ENCODE results near the gene PEX5. TPM values are rescaled to one million over a fixed set of nuclear protein-coding genes. Genes with fewer than 3 reads are reported as not detected.
"Not testable (repeated sequence)": the region's sequence is repeated elsewhere in the genome, so short reads cannot be mapped to it uniquely, and the experiment has no call there.

Gene PEX5
- total RNA-seq, 1 donor from 2014 or later = 37.1 TPM

DNA sequence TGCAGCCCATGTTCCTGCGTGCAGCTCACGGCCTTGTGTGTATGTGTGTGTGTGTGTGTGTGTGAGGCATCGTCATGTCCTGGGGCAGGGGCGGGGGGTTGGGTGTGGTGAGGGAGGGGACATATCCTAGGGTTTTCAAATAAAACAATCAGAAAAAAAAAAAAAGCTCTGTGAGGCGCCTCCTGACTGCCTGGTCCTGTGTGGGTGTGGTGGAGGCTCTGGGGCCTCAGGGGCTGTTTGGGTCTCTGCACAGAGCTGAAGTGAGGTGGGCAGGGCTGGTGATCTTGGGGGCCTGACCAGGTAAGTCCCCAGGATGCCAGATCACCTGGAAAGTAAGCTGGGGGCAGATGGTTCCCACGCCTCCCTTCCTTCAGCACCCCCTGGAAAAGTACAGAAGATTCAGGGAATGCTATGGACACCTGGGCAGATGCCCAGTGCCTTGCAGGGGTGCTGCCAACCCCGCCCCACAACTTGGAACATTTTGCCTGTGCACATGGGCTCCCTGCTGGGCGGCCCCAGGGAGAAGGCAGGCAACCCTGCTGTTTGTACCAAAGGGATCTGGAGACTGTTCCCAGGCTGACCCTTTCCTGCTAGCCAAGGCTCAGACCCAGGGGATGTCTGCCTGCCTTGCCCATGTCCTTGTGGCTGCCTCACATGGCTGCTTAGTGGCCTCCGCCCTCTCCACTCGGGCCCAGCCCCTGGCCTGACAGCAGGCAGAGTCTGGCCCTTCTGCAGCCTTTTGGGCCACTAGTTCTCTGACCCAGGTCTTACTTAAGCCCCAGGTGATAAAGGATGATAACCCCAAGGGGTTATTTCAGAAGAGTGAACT, 30.5 kb upstream of the PEX5 start:
- intact Hi-C loops (cut with micrococcal nuclease) = no loop called here
- DNase-seq (no peak), ATAC-seq (no peak)

DNA sequence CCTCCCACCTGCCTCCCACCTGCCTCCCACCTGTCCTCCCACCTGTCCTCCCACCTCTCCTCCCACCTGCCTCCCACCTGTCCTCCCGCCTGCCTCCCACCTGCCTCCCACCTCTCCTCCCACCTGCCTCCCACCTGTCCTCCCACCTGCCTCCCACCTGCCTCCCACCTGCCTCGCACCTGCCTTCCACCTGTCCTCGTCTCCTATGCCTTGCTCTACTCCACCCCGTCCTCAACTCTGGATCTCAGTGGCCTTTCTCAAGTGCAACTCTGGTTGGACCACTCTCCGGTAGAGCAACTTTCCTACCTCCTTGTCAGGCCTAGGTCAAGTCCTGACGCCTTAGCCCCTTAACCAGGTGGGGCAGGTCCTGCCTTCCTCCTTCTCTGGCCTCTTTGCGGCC, 29.3 kb upstream of the PEX5 start:
- ATAC-seq = no peak
- intact Hi-C loops (cut with micrococcal nuclease) = no loop called here
- DNase-seq = no peak

DNA sequence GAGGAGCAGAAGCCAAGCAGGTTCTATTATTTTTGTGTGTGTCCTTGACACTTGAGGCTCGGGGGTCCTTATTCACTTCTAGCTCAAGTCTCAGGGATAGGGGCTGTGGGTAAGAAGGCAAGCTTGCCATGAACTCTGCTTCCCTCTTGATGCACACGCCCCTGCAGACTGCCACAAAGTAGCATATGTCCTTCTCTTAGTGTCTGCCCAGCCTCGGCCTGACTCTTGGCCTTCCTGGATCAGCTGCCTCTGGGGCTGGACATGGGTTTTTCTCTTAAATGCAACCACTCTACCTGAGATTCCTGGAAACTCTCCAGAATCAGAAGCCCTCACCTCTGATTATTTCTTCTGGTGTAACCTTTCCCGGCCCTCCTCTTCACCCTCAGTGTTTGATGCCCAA, 28.2 kb upstream of the PEX5 start:
- no peak for DNase-seq
- no peak for ATAC-seq
- intact Hi-C loops (cut with micrococcal nuclease) = no loop called here

DNA sequence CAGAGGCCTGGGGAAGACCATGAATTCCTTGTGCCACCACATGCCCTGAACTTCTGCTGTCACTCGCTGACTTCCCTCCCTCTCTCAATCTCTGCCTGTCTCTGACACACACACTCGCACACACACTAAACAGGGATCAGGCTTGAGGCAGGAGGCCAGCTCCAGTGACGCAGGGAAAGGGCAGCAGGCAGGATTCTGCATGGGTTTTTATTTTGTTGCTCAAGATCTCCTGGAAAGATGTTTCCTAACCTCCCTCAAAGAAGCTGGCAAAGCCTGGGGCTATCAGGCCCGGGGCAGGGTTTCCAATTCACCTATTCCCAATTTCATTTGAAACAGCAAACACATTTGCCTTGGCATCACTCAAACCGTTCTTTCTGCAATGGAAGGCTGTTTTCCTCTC, 27.7 kb upstream of the PEX5 start:
- ATAC-seq (no peak), DNase-seq (no peak)
- intact Hi-C loops (cut with micrococcal nuclease) = no loop called here

DNA sequence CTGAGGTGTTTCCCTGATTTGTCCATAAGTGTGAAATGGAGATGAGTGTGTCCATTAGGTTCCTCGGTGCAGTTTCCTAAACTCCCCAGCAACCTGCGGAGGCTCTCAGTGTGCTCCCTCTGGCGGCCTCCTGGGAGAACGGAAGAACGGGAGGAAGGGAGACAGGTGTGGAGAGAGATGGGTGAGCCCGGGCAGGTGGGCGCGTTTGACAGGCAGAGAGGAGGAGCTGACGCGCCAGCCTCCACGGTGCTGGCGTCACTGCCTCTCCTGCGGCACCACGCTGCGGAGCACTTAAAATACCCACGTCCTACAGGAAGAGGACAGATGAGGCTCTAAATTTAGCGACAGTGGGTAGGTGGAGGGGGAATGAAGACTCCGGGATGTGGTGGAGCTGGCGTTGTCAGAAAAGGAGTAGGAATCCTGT, 26.8 kb upstream of the PEX5 start:
- DNase-seq (peak; percentile 44), ATAC-seq (peak; percentile 73)
- intact Hi-C loops (cut with micrococcal nuclease) = no loop called here

DNA sequence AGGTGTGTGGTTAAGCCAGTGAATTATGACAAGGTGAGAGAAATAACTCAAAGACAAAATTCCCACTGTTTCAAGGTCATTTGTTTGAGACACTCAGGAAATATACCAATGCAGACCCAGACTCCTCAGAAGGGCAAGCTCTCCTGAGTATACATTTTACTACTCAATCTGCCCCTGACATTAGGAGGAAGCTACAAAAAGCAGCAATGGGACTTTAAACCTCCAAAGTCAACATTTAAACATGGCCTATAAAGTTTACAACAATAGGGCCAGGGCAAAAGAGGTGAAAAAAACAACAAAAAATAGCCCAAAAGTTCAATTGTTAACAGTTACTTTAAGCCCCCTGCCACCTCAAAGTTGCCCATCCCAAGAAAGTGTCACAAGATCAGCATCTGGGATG, 19.5 kb upstream of the PEX5 start:
- intact Hi-C loops (cut with micrococcal nuclease) = no loop called here
- no peak for DNase-seq
- no peak for ATAC-seq

DNA sequence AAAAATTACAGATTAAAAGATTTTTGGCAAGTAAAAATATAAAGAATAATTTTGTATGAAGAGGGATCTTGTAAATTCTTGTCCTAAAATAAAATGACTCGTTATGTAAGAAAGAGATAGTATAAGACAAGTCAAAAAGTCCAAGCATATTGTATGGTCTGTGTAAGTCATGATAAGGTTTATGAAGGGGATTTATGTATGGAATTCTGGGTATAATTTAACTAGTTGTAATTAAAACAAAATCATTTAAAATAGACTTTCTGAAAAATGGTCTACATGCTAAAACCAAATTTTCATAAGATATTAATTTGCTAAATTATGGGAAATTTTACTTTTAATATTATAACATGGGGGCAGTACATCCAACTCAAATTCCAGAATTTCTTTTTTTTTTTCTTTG, 17.6 kb upstream of the PEX5 start:
- ATAC-seq (no peak), DNase-seq (no peak)
- intact Hi-C loops (cut with micrococcal nuclease) = no loop called here

DNA sequence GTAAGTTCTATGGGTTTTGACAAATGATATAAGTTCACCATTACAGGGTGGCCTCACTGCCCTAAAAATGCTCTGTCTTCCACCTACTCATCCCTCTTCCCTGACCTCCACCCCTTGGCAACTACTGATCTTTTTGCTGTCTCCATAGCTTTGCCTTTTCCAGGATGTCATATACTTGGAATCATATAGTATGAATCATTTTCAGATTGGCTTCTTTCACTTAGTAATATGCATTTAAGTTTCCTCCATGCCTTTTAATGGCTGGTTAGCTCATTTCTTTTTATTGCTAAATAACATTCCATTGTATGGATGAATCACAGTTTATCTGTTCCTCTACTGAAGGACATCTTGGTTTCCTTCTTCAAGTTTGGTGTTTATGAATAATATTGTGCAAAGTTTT, 14.0 kb upstream of the PEX5 start:
- DNase-seq (no peak), ATAC-seq (no peak)
- intact Hi-C loops (cut with micrococcal nuclease) = no loop called here

DNA sequence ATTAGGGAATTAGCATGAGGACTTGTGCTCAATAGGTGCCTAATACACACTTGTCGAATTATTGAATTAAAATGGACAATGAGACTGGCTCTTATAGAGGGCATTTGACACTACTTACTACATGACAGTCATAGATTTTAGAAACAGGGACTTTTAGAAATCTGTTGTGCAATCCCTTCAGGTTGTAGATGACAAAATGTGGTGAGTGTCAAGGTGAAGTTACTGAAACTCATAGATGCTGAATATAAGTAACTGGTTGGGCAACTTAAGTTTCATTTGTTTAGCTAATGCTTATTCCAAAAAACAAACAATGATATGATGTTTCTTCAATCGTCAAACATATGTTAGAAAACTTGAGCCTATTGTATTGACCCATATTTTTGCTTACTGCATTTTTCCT, 12.9 kb upstream of the PEX5 start:
- intact Hi-C loops (cut with micrococcal nuclease) = no loop called here
- no peak for ATAC-seq
- DNase-seq = no peak

DNA sequence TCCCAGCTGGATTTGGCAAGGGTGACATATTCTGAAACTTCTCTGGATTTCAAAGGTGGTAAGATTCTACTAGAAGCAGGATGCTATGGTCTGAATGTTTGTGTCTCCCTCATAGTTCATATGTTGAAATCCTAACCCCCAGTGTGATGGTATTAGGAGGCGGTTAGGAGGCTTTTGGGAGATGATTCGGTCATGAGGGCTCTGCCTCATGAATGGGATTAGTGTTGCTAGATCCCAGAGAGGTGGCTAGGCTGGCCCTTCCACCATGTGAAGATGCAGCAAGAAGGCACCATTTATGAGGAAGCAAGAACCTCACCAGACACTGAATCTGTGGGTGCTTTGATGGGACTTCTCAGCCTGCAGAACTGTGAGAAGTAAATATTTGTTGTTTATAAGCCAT, 11.0 kb upstream of the PEX5 start:
- no peak for DNase-seq
- intact Hi-C loops (cut with micrococcal nuclease) = no loop called here
- ATAC-seq = no peak

DNA sequence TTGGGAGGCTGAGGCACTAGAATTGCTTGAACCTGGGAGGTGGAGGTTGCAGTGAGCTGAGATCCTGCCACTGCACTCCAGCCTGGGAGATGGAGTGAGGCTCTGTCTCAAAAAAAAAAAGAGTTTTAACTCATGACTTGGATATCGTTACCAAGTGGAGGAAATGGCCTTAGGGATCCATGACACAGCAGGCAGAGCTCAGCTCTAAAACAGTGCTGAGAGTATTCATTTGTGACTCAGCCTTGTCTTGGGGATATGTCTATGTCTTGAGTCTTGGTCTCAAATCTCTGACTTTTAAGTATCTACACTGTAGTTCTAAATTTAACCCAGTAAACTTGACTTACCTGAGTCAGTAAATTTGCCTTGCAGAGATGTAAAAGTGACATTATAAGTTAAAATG, 8.8 kb upstream of the PEX5 start:
- intact Hi-C loops (cut with micrococcal nuclease) = no loop called here
- DNase-seq = no peak
- ATAC-seq = no peak

DNA sequence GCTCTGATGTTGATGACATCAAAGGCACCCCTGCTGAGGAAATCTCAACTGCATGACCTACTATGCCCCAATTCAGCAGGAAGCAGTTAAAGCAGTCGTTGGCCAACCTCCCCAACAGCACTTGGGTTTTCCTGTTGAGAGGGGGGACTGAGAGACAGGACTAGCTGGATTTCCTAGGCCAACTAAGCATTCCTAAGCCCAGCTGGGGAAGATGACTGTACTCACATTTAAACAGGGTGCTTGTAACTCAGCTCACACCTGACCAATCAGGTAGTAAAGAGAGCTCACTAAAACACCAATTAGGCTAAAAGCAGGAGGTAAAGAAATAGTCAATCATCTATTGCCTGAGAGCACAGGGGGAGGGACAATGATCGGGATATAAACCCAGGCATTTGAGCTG, 3.4 kb upstream of the PEX5 start:
- intact Hi-C loops (cut with micrococcal nuclease); ATAC-seq; DNase-seq: not testable (repeated sequence)

DNA sequence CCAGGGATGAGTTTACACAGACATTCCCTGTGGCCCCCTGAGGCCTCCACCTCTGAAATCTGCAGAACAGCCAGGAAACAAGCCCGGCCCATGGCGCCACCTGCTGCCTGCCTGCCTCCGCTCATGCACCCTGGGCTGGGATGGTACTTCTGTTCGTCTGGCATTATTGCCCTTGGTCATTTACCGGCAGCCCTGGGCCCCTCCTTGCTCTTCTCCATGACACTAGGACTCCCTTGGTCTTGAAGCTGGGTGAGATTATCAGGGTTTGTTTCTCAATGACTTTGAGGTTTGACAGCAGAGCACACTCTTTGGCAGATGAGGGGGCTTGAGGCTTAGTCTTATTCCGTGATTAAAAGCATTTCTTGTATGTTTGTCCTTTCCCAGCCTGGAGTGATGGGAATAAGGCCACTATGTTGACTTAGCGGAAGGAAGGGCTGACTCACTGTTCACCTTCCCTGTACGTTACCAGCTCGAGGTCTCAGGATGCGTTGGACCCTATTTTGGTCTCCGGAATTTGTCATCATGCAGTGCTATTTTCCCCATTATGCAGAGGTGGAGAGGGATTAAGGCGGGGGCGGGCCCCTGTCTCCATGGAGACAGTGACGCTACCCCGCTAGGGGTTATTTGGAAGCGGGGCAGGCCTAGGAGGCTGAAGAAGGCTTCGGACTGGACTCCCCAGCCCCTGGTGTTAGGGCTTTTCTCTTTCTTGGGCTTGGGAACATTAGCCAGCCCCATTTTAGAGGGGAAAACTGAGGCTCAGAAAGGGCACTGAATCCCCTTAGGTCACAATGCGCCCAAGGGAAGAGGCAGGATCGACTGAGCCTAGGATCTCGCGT, 706 bp upstream of the PEX5 start:
- intact Hi-C loops (cut with micrococcal nuclease) = no loop called here
- peak; percentile 79 for DNase-seq
- peak; percentile 64 for ATAC-seq

DNA sequence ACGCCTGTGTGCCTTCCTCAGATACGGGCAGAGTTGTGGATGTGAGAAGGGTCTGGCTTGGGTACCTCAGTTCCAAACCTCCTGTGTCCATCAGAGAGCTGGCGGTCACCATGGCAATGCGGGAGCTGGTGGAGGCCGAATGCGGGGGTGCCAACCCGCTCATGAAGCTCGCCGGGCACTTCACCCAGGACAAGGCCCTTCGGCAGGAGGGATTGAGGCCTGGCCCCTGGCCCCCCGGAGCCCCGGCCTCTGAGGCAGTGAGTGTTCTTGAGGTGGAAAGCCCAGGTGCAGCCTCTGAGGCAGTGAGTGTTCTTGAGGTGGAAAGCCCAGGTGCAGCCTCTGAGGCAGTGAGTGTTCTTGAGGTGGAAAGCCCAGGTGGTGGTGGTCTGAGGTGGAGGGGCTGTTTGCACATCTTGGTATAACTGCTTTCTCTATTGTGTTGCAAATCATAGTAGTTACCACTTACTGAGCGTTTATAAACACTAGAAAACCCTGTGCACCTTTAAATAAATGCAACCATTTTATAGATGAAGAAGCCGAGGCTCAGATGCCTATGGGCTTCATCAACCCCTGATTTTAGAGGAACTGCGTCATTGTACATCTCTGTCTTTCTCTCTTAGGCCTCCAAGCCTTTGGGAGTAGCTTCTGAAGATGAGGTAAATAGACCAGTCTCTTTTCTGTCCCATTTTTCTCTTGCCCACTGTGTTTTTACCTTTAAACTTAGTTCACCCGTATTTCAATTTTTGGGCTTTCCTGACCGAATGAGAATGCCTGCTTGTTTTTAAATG, 976 bp downstream of the PEX5 start:
- intact Hi-C loops (cut with micrococcal nuclease) = no loop called here
- peak; percentile 8 for ATAC-seq
- peak; percentile 49 for DNase-seq

DNA sequence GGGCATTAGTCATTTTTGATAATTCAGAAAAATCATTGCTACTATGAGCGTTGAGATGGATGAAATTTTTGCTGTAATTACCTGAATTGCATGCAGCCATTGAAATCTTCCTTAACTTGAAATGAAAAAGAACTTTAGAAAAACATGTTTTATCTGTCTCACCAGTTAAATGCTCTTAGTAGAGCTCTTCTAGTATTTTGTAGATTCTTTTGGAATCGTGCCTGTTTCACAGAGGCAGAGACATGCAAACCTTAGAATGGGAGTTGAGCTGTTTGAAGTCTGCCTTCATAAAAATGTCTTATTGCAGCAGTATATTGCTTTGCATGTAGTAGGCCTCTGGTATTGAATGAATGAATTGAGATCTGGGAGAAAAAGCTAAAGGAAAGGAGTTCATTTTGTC, 4.2 kb downstream of the PEX5 start:
- ATAC-seq (no peak), DNase-seq (no peak)
- intact Hi-C loops (cut with micrococcal nuclease) = no loop called here

DNA sequence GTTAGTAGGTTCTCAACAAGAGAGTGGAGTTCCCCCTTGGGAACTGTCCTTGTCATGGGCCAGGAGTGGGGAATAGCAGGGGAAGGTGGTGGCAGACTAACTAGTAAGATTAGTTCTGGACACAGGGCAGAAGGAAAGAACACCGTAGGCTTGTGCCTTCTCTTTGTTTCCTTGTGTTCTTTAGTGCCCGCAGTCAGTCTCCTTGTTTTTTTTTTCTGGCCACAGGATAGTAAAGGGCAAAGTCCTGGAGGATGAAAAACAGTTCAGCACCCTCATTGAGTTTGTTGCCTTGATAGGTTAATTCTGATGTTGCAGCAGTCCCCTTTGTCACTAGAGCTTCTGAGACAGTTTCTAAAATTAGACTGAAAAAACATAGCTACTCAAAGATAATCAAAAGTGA, 8.4 kb downstream of the PEX5 start:
- intact Hi-C loops (cut with micrococcal nuclease) = no loop called here
- DNase-seq = no peak
- no peak for ATAC-seq

DNA sequence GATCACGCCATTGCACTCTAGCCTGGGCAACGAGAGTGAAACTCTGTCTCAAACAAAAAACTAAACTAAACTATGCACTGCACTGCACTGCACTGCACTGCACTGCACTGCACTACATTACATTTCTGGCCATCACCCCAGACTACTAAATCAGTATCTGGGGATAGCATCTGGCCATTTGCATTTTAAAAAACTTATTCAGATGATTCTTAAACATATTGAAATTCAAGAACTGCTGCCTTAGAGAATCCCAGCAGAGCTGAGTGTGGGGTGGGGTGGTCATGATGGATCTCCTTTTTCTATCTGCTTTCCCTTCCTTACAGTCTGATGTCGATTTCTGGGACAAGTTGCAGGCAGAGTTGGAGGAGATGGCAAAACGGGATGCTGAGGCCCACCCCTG, 13.6 kb downstream of the PEX5 start:
- no peak for DNase-seq
- no peak for ATAC-seq
- intact Hi-C loops (cut with micrococcal nuclease) = no loop called here

DNA sequence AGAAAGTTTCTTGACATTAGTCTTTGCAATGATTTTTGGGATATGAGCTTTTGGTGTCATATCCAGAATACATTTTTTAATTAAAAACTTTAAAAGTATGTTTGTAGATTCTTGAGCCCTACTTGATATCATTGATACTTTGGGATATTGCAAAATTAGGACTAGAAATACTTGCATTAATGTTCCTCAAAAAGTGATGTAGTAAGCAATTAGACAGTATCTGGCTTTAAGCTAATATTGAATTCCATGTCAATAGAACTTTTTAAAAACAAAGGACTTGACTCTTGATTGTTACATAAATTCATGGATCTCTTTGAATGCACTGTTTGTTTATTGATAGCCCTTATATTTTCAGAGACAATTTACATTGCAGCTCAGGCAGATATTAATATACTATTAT, 15.6 kb downstream of the PEX5 start:
- intact Hi-C loops (cut with micrococcal nuclease) = no loop called here
- ATAC-seq (no peak), DNase-seq (no peak)

DNA sequence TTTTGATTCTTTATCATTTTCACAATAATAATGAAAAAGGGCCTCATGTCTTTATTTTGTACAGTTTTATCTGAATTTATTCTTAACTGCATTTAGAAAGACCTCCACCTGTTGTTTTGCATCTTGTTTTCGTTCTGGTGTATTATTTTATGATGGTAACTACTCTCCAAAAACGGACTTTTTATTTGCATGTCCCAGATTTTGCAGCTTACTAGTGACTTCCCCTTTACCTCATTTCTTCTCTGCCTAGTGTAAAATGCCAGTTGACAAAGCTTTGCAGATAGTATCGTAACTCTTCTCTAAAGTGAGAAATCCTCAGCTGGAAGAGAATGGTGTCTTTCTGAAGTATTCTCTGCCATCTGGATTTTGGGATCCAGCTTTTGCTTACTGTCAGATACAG, 17.2 kb downstream of the PEX5 start:
- no peak for DNase-seq
- ATAC-seq = no peak
- intact Hi-C loops (cut with micrococcal nuclease) = no loop called here
